SK-N-SH treated with all-trans-retinoic acid at 6 μM for 48 hours (cell line): ENCODE results near the gene NFYC.

ENCODE experiments used
- ARNTL ChIP-seq: fragments of 450-650 bp; formaldehyde crosslinking; IDR thresholded peaks from 2 replicates; pipeline ENCODE4 v1.5.0; 2020; ENCODE audit warnings: low read depth, mild to moderate bottlenecking, moderate library complexity, borderline replicate concordance
- GLIS3 ChIP-seq: fragments of 250-450 bp; sonication (Bioruptor Pico); IDR thresholded peaks from 2 replicates; pipeline ENCODE4 v1.5.0; 2020; ENCODE audit warnings: mild to moderate bottlenecking, moderate library complexity
- ISL1 ChIP-seq: fragments of 250-450 bp; sonication (Bioruptor Pico); IDR thresholded peaks from 2 replicates; pipeline ENCODE4 v2.1.2; 2022; ENCODE audit warnings: mild to moderate bottlenecking, moderate library complexity
- POU6F1 ChIP-seq: fragments of 250-450 bp; sonication (Bioruptor Pico); IDR thresholded peaks from 2 replicates; pipeline ENCODE4 v1.8.0; 2021; ENCODE audit warnings: low read depth, mild to moderate bottlenecking, moderate library complexity, borderline replicate concordance
- RARB ChIP-seq: fragments of 250-450 bp; sonication (Bioruptor Pico); IDR thresholded peaks from 2 replicates; pipeline ENCODE4 v1.8.0; 2021; ENCODE audit warnings: mild to moderate bottlenecking, moderate library complexity
- SNAI2 ChIP-seq: fragments of 250-450 bp; sonication (Bioruptor Pico); IDR thresholded peaks from 2 replicates; pipeline ENCODE4 v1.5.0; 2020; ENCODE audit warnings: mild to moderate bottlenecking, moderate library complexity
- ZFP30 ChIP-seq: fragments of 450-650 bp; formaldehyde crosslinking; IDR thresholded peaks from 2 replicates; pipeline ENCODE4 v1.5.0; 2022; ENCODE audit warnings: mild to moderate bottlenecking, moderate library complexity
- ZNF70 ChIP-seq: fragments of 450-650 bp; formaldehyde crosslinking; IDR thresholded peaks from 2 replicates; pipeline ENCODE4 v1.5.0; 2020; ENCODE audit warnings: mild to moderate bottlenecking, moderate library complexity
- TF ChIP-seq, protein P1 (sequence below): fragments of 250-450 bp; sonication (Bioruptor Pico); IDR thresholded peaks from 2 replicates; pipeline ENCODE4 v1.5.1; 2020; ENCODE audit warnings: low read depth, mild to moderate bottlenecking, moderate library complexity
- TF ChIP-seq, protein P2 (sequence below): fragments of 250-450 bp; sonication (Bioruptor Pico); IDR thresholded peaks from 2 replicates; pipeline ENCODE4 v1.8.0; 2020; ENCODE audit warnings: mild to moderate bottlenecking, moderate library complexity, borderline replicate concordance

- TF ChIP-seq ARNTL (CRISPR knock-in tag) = no peak
- TF ChIP-seq ZFP30 = no peak
- no peak for TF ChIP-seq GLIS3 (CRISPR knock-in tag)
- TF ChIP-seq SNAI2 (CRISPR knock-in tag) = no peak
- no peak for TF ChIP-seq RARB (CRISPR knock-in tag)
- TF ChIP-seq ISL1 (CRISPR knock-in tag) = no peak
- TF ChIP-seq ZNF70 = no peak
- TF ChIP-seq POU6F1 (CRISPR knock-in tag) = no peak
- TF ChIP-seq, protein P1, sequence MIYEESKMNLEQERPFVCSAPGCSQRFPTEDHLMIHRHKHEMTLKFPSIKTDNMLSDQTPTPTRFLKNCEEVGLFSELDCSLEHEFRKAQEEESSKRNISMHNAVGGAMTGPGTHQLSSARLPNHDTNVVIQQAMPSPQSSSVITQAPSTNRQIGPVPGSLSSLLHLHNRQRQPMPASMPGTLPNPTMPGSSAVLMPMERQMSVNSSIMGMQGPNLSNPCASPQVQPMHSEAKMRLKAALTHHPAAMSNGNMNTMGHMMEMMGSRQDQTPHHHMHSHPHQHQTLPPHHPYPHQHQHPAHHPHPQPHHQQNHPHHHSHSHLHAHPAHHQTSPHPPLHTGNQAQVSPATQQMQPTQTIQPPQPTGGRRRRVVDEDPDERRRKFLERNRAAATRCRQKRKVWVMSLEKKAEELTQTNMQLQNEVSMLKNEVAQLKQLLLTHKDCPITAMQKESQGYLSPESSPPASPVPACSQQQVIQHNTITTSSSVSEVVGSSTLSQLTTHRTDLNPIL (CRISPR knock-in tag) = no peak
- TF ChIP-seq, protein P2, sequence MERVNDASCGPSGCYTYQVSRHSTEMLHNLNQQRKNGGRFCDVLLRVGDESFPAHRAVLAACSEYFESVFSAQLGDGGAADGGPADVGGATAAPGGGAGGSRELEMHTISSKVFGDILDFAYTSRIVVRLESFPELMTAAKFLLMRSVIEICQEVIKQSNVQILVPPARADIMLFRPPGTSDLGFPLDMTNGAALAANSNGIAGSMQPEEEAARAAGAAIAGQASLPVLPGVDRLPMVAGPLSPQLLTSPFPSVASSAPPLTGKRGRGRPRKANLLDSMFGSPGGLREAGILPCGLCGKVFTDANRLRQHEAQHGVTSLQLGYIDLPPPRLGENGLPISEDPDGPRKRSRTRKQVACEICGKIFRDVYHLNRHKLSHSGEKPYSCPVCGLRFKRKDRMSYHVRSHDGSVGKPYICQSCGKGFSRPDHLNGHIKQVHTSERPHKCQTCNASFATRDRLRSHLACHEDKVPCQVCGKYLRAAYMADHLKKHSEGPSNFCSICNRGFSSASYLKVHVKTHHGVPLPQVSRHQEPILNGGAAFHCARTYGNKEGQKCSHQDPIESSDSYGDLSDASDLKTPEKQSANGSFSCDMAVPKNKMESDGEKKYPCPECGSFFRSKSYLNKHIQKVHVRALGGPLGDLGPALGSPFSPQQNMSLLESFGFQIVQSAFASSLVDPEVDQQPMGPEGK = no peak
Measured at GRCh38 chr1:40783001-40783905, 91.7 kb downstream of the NFYC start, which contains the start of gene KCNQ4.
